NB4 (cell line): ENCODE measurements around the gene TJAP1.
"Not testable (repeated sequence)": the region's sequence is repeated elsewhere in the genome, so short reads cannot be mapped to it uniquely, and the experiment has no call there.

Source experiments
- DNase-seq: peaks from one replicate; pipeline ENCODE4 v3.0.0; 2010; ENCODE audit warnings: low read depth
- H3K4me3 ChIP-seq: one replicate; pipeline ENCODE4 v1.5.1; 2011; ENCODE audit warnings: mild to moderate bottlenecking, low read depth, low read length, moderate library complexity
- CTCF ChIP-seq: IDR thresholded peaks from one replicate; pipeline ENCODE4 v1.5.1; 2012; ENCODE audit warnings: low read depth, low read length
- MAX ChIP-seq: IDR thresholded peaks from 2 replicates; pipeline ENCODE4 v1.6.1; 2011; ENCODE audit warnings: low read depth, low read length
- MYC ChIP-seq: IDR thresholded peaks from 2 replicates; pipeline ENCODE4 v1.6.1; 2011; ENCODE audit warnings: low read depth, low read length
- POLR2A ChIP-seq: IDR thresholded peaks from 2 replicates; pipeline ENCODE4 v1.6.1; 2011; ENCODE audit warnings: mild to moderate bottlenecking; ENCODE audit not compliant: insufficient read length; ENCODE audit errors: extremely low read depth

TJAP1 gene

GRCh38 chr6:43454696-43455530 lies 22.5 kb upstream of the TJAP1 start:
- DNase-seq = peak; percentile 78
- no peak overlapping the region for H3K4me3 ChIP-seq
- TF ChIP-seq MYC (no peak), POLR2A (no peak), MAX (no peak), CTCF (no peak)

GRCh38 chr6:43455531-43456428 lies 21.6 kb upstream of the TJAP1 start, which contains the start of gene DLK2:
TSS of gene DLK2 (minus strand) at chr6:43455548. CDS start at chr6:43454825, 723 bp downstream.
- TF ChIP-seq MAX (no peak), MYC (no peak), CTCF (no peak), POLR2A (no peak)
- H3K4me3 ChIP-seq = no peak within 1 kb of the TSS
- no peak for DNase-seq

GRCh38 chr6:43457643-43458042 lies 19.7 kb upstream of the TJAP1 start:
- DNase-seq = no peak
- TF ChIP-seq CTCF (no peak), MYC (no peak), POLR2A (no peak), MAX (no peak)
- H3K4me3 ChIP-seq = no peak overlapping the region

GRCh38 chr6:43458154-43458553 lies 19.2 kb upstream of the TJAP1 start:
- not testable (repeated sequence) for H3K4me3 ChIP-seq, DNase-seq

GRCh38 chr6:43459535-43459934 lies 17.8 kb upstream of the TJAP1 start:
- no peak for TF ChIP-seq MAX
- no peak for TF ChIP-seq CTCF
- no peak for TF ChIP-seq MYC
- TF ChIP-seq POLR2A = no peak
- no peak overlapping the region for H3K4me3 ChIP-seq
- DNase-seq = no peak

- no peak for DNase-seq
- no peak overlapping the region for H3K4me3 ChIP-seq
- no peak for TF ChIP-seq POLR2A
- TF ChIP-seq MAX = no peak
- no peak for TF ChIP-seq MYC
- TF ChIP-seq CTCF = no peak
Measured at GRCh38 chr6:43460032-43460431, 17.3 kb upstream of the TJAP1 start.
